IPS-20b (cell line): ENCODE data around the gene ROCK2.

Experiments used
- H3K27ac ChIP-seq: one replicate; pipeline ENCODE4 v1.5.1; 2013; ENCODE audit warnings: low read length
- H3K27me3 ChIP-seq: 2 replicates; pipeline ENCODE4 v1.6.1; 2013; ENCODE audit warnings: mild to moderate bottlenecking, low read length, inconsistent platforms; ENCODE audit not compliant: insufficient read depth
- H3K36me3 ChIP-seq: 2 replicates; pipeline ENCODE4 v1.6.1; 2013; ENCODE audit warnings: low read depth, mild to moderate bottlenecking, inconsistent platforms, low read length, moderate library complexity; ENCODE audit not compliant: insufficient read depth
- H3K4me1 ChIP-seq: 2 replicates; pipeline ENCODE4 v1.6.1; 2013; ENCODE audit warnings: mild to moderate bottlenecking, control low read depth, inconsistent platforms, low read length, moderate library complexity; ENCODE audit not compliant: insufficient read depth
- H3K4me3 ChIP-seq: 2 replicates; pipeline ENCODE4 v1.5.1; 2013; ENCODE audit warnings: mild to moderate bottlenecking, low read length, inconsistent platforms
- H3K9ac ChIP-seq: 2 replicates; pipeline ENCODE4 v1.6.1; 2013; ENCODE audit warnings: low read depth, mild to moderate bottlenecking, inconsistent platforms, low read length, moderate library complexity
- H3K9me3 ChIP-seq: 2 replicates; pipeline ENCODE4 v1.6.1; 2013; ENCODE audit warnings: mild to moderate bottlenecking, low read depth, low read length, inconsistent platforms; ENCODE audit not compliant: insufficient read depth

Gene ROCK2

DNA sequence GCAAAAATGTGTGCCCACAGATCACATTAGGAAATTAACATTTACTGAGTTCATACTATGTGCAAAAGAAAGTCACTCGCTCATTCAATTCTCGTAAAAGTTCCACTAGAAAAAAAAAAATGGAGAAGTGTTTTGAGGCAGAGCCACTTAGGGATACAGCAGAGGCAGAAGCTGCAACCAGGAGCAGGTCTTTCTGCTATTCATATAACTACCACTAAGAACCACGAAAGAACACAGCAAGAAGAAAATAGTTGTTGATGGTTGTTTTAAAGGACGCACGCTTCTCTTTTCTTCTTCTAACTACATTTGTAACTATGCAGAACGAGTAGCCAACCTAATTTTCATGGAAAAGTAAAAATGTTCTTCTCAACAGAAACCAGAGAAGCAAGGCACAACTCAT, 45.0 kb downstream of the ROCK2 start:
- Histone ChIP-seq H3K27me3 (no peaks in the 10 kb centered on the region), H3K4me1 (peaks cover 2% of the 10 kb centered on the region), H3K4me3 (no peak overlapping the region), H3K9me3 (no peaks in the 10 kb centered on the region), H3K9ac (no peak overlapping the region), H3K27ac (no peak overlapping the region), H3K36me3 (no peaks in the 10 kb centered on the region)

DNA sequence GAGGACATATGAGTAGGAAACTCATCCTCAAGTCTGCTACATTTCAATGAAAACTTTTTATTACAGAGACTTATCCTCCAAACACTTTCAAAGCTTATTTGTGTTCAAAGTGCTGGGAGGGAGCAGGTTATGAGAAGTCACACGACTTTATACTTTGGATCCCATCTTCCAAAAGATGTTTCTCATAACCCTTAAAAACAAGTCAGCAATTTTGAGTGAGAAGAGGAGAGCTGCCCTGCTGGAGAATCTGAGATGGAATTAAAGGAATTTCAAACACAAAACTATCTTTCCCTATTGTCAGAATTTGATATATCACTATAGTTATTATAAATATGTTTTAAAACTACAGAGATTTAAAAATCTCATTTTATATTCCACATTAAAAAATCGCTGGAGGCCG, 45.8 kb downstream of the ROCK2 start:
- Histone ChIP-seq H3K4me1 (peaks cover 2% of the 10 kb centered on the region; the same call in 1 of the 2 replicates), H3K9me3 (no peaks in the 10 kb centered on the region), H3K4me3 (no peak overlapping the region), H3K27me3 (no peaks in the 10 kb centered on the region), H3K9ac (no peak overlapping the region), H3K27ac (no peak overlapping the region), H3K36me3 (no peaks in the 10 kb centered on the region)

DNA sequence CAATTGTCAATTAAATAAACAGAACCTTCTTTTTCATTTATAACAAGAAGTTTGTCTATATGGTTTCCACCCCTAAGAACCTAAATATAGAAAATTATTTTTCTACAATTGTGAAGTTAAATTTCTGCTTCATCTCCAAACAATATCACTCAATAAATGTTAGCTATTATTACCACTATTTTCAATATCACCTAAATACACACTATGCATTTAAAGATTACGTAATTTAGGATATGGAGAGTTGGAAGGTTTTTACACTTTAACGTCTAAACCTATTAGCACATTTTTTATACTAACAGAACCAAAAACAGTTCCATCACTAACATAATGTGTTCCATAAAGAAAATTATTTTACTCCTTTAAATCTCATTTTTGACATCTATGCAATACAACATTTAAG, 48.0 kb downstream of the ROCK2 start:
- Histone ChIP-seq H3K4me1 (peaks cover 6% of the 10 kb centered on the region), H3K9ac (no peak overlapping the region), H3K27ac (no peak overlapping the region), H3K36me3 (no peaks in the 10 kb centered on the region), H3K27me3 (no peaks in the 10 kb centered on the region), H3K4me3 (no peak overlapping the region), H3K9me3 (no peaks in the 10 kb centered on the region)

DNA sequence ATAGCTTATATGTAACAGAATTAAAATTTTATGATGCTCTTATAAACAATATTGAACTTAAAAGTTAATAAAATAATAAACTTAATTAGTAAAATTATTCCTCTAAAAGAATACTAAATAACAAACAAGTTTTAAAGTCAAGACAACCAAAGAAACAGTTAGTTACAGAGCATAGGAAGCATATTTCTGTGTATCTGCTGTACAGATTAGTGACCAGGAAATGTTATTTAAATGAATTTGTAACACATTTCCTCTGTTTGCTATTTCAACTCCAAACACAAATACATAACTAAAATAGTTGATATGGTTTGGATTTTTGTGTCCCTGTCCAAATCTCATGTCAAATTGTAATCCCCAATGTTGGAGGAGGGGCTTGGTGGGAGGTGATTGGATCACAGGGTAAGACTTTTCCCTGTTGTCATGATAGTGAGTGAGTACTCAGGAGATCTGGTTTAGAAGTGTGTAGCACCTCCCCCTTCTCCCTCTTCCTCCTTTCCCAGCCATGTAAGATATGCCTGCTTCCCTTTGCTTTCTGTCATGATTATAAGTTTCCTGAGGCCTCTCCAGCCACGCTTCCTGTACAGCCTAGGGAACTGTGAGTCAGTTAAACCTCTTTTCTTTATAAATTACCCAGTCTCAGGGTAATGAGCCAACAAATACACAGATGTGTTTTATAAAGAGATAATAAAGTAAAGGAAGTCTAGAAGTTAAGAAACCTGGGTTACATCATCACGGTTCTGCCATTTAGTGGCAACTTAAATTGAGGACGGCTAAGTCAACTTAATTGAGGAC, 51.8 kb downstream of the ROCK2 start:
- Histone ChIP-seq H3K9ac (no peak overlapping the region), H3K4me1 (peaks cover 9% of the 10 kb centered on the region), H3K27me3 (no peaks in the 10 kb centered on the region), H3K4me3 (no peak overlapping the region), H3K9me3 (no peaks in the 10 kb centered on the region), H3K27ac (no peak overlapping the region), H3K36me3 (no peaks in the 10 kb centered on the region)

DNA sequence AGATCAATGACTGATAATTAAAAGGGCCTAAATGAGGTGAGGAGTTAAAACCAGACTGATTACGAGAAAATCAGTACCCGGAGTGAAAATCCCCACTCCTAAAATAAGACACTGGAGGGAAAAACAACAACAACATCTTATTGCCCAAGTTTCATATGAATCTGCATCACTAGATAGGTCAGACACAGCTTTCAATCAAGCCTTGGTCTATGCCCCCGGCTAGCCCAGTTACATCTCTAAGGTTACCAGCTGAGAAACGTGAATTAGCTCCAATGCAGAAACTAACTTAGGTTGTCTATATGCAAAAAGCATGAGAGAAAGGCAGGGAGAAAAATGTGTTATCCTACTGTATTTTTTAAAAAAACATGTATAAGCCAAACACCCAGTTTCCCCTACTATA, 53.7 kb downstream of the ROCK2 start:
- peaks cover 2% of the 10 kb centered on the region; the same call in 1 of the 2 replicates for H3K36me3 ChIP-seq
- no peak overlapping the region for H3K9ac ChIP-seq
- H3K9me3 ChIP-seq = no peaks in the 10 kb centered on the region
- peaks cover 7% of the 10 kb centered on the region for H3K4me1 ChIP-seq
- H3K27me3 ChIP-seq = no peaks in the 10 kb centered on the region
- H3K27ac ChIP-seq = no peak overlapping the region
- no peak overlapping the region for H3K4me3 ChIP-seq

DNA sequence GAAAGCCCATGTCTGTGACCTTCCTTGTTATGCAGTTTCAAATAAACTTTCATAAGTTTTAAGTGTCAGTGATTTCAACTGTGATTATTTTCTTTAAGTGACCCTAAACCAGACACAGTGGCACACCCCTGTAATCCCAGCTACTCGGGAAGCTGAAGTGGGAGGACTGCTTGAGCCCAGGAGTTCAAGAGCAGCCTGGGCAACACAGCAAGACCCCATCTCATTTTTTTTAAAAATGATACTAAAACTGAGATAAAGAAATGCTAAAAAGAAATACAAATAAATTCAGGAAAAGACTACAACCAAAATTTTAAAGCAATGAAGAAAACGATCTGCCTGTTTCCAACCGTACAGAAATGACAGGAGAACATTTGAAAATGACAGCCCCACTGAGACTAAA, 54.2 kb downstream of the ROCK2 start:
- Histone ChIP-seq H3K36me3 (peaks cover 7% of the 10 kb centered on the region; the same call in 1 of the 2 replicates), H3K4me1 (peaks cover 7% of the 10 kb centered on the region), H3K9me3 (no peaks in the 10 kb centered on the region), H3K9ac (no peak overlapping the region), H3K27ac (no peak overlapping the region), H3K4me3 (no peak overlapping the region), H3K27me3 (no peaks in the 10 kb centered on the region)

DNA sequence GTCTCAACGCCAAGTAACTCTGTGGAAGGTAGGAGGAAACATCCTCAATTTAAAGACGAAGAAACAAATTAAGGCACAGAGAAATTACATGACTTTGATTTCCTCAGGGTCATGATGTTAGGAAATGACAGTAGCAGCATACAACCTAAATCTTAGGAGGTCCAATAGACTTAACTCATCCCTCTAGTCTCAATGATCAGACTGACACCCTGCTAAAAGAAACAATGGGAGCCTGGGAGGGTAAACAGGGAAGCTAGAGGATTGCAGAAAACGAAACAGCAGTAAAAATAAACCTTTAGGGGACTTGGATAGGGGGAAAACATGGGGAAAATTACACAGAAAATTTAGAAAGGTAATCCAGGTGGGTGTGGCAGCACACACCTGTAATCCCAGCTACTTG, 56.0 kb downstream of the ROCK2 start:
- Histone ChIP-seq H3K4me1 (peaks cover 6% of the 10 kb centered on the region), H3K36me3 (peaks cover 23% of the 10 kb centered on the region), H3K9ac (no peak overlapping the region), H3K9me3 (peaks cover 7% of the 10 kb centered on the region; the same call in 1 of the 2 replicates), H3K27ac (no peak overlapping the region), H3K4me3 (no peak overlapping the region), H3K27me3 (no peaks in the 10 kb centered on the region)

DNA sequence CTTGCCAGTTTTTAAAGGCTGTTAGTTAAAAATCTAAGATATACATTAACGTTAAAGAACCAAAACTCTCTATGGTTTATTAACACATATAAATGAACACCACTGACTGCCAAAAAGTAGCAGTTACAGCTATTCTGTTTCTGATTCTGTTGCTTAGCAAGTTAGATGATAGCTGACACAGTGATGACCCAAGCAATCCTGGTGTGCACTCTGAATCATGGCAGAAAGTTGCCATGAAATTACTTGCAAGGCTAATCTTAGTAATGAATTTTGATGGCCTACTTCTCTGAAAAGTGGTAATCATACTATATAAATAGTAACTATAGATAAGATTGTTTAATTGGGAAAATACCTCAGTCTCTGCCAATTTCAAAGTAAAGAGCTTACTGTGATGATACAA, 57.7 kb downstream of the ROCK2 start:
- peaks cover 7% of the 10 kb centered on the region; the same call in 1 of the 2 replicates for H3K9me3 ChIP-seq
- H3K9ac ChIP-seq = no peak overlapping the region
- H3K4me3 ChIP-seq = no peak overlapping the region
- no peak overlapping the region for H3K27ac ChIP-seq
- peaks cover 23% of the 10 kb centered on the region for H3K36me3 ChIP-seq
- peaks cover 3% of the 10 kb centered on the region; the same call in 1 of the 2 replicates for H3K4me1 ChIP-seq
- no peaks in the 10 kb centered on the region for H3K27me3 ChIP-seq

DNA sequence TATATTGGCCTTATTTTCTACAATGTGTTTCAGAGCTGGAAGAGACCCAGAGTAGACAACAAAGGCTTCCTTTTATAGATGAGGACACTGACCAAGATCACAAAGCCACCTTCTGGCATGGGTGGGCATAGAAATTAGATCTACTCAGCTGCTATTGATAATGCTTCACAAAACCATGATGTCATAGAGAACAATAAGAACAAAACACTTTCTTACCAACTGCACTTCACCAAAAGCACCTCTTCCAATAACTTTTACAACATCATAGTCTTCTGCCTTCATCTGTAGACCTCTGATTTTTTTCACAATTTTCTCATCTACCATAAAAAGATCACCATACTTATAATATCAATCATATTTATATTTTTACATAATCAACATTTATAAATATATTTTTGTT, 58.1 kb downstream of the ROCK2 start:
- no peaks in the 10 kb centered on the region for H3K27me3 ChIP-seq
- H3K9ac ChIP-seq = no peak overlapping the region
- H3K4me3 ChIP-seq = no peak overlapping the region
- H3K27ac ChIP-seq = no peak overlapping the region
- H3K36me3 ChIP-seq = peaks cover 23% of the 10 kb centered on the region
- peaks cover 3% of the 10 kb centered on the region; the same call in 1 of the 2 replicates for H3K4me1 ChIP-seq
- H3K9me3 ChIP-seq = peaks cover 7% of the 10 kb centered on the region; the same call in 1 of the 2 replicates

DNA sequence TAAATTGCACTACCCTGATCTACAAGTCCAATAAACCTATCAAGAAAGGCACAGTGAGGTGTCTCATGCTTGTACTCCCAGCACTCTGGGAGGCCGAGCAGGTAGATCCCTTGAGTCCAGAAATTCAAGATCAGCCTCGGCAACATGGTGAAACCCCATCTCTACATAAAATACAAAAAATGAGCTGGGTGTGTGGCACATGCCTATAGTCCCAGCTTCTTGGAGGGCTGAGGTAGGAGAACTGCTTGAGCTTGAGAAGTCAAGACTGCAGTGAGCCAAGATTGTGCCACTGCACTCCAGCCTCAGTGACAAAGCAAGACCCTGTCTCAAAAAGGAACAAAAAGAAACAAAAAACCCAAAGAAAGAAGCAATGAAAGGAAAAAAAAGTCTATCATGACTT, 58.9 kb downstream of the ROCK2 start:
- H3K4me3 ChIP-seq = no peak overlapping the region
- H3K9ac ChIP-seq = no peak overlapping the region
- peaks cover 3% of the 10 kb centered on the region; the same call in 1 of the 2 replicates for H3K4me1 ChIP-seq
- H3K9me3 ChIP-seq = peaks cover 7% of the 10 kb centered on the region; the same call in 1 of the 2 replicates
- peaks cover 23% of the 10 kb centered on the region for H3K36me3 ChIP-seq
- H3K27ac ChIP-seq = no peak overlapping the region
- H3K27me3 ChIP-seq = no peaks in the 10 kb centered on the region

DNA sequence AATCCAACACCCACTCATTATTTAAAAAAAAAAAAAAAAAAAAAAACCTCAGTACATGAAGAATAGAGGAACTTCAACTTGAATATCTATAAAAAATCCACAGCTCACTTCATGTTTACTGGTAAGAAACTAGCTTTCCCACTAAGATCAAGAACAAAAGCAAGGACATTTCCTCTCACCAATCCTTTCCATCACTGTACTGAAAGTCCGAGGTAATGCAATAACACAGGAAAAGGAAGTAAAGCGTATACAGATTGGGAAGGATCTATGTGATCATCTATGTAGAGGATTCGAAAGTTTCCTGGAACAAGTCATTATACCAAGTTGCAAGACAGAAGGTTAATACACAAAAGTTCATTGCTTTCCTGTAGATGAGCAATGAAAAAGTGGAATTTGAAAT, 63.2 kb downstream of the ROCK2 start:
- Histone ChIP-seq H3K4me1 (no peaks in the 10 kb centered on the region), H3K36me3 (peaks cover 32% of the 10 kb centered on the region), H3K9me3 (peaks cover 7% of the 10 kb centered on the region; the same call in 1 of the 2 replicates), H3K27ac (no peak overlapping the region), H3K9ac (no peak overlapping the region), H3K27me3 (no peaks in the 10 kb centered on the region), H3K4me3 (no peak overlapping the region)

DNA sequence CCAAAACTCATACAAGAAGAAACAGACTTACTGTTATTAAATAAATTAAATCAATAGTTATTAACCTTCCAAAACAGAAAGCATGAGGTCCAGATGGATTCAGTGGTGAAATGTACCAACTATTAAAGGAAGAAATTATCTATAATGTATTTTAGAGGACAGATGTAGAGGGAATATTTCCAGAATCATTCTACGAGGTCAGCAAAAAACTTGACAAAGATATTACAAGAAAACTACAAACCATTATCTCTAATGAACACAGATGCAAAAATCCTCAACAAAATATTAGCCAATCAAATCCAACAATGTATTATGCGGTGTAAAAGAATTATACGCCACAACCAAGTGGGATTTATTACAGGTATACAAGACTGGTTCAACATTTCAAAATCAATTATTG, 63.7 kb downstream of the ROCK2 start:
- no peak overlapping the region for H3K9ac ChIP-seq
- no peak overlapping the region for H3K4me3 ChIP-seq
- H3K36me3 ChIP-seq = peaks cover 30% of the 10 kb centered on the region
- H3K4me1 ChIP-seq = no peaks in the 10 kb centered on the region
- no peak overlapping the region for H3K27ac ChIP-seq
- H3K9me3 ChIP-seq = peaks cover 7% of the 10 kb centered on the region; the same call in 1 of the 2 replicates
- H3K27me3 ChIP-seq = no peaks in the 10 kb centered on the region
